Muscle layer of duodenum (tissue), 2 donors: ENCODE measurements around the gene MDFI.

Source experiments
- H3K27ac ChIP-seq: one replicate; pipeline ENCODE4 v1.7.0; 2013; ENCODE audit warnings: mild to moderate bottlenecking, low read length
- H3K27me3 ChIP-seq: one replicate; pipeline ENCODE4 v1.7.0; 2013; ENCODE audit warnings: low read depth, mild to moderate bottlenecking, control low read depth, low read length
- H3K36me3 ChIP-seq, 2 donors: one replicate each; pipeline ENCODE4 v1.7.0; 2013; ENCODE audit warnings: low read length in 2 of 2, control low read depth in 1 of 2, mild to moderate bottlenecking in 1 of 2; ENCODE audit not compliant: insufficient read depth in 2 of 2, control insufficient read depth in 1 of 2
- H3K4me1 ChIP-seq, 2 donors: one replicate each; pipeline ENCODE4 v1.7.0; 2013; ENCODE audit warnings: low read length in 2 of 2, mild to moderate bottlenecking in 2 of 2, control low read depth in 1 of 2, moderate library complexity in 1 of 2; ENCODE audit not compliant: insufficient read depth in 2 of 2, control insufficient read depth in 1 of 2
- H3K4me3 ChIP-seq, 2 donors: one replicate each; pipeline ENCODE4 v1.7.0; 2013; ENCODE audit warnings: low read length in 2 of 2, low read depth in 1 of 2, mild to moderate bottlenecking in 1 of 2
- H3K9me3 ChIP-seq, 2 donors: one replicate each; pipeline ENCODE4 v1.7.0; 2013; ENCODE audit warnings: low read length in 2 of 2, control low read depth in 1 of 2, mild to moderate bottlenecking in 1 of 2; ENCODE audit not compliant: control insufficient read depth in 1 of 2
- donor health status: healthy.

MDFI gene, protein sequence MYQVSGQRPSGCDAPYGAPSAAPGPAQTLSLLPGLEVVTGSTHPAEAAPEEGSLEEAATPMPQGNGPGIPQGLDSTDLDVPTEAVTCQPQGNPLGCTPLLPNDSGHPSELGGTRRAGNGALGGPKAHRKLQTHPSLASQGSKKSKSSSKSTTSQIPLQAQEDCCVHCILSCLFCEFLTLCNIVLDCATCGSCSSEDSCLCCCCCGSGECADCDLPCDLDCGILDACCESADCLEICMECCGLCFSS

DNA sequence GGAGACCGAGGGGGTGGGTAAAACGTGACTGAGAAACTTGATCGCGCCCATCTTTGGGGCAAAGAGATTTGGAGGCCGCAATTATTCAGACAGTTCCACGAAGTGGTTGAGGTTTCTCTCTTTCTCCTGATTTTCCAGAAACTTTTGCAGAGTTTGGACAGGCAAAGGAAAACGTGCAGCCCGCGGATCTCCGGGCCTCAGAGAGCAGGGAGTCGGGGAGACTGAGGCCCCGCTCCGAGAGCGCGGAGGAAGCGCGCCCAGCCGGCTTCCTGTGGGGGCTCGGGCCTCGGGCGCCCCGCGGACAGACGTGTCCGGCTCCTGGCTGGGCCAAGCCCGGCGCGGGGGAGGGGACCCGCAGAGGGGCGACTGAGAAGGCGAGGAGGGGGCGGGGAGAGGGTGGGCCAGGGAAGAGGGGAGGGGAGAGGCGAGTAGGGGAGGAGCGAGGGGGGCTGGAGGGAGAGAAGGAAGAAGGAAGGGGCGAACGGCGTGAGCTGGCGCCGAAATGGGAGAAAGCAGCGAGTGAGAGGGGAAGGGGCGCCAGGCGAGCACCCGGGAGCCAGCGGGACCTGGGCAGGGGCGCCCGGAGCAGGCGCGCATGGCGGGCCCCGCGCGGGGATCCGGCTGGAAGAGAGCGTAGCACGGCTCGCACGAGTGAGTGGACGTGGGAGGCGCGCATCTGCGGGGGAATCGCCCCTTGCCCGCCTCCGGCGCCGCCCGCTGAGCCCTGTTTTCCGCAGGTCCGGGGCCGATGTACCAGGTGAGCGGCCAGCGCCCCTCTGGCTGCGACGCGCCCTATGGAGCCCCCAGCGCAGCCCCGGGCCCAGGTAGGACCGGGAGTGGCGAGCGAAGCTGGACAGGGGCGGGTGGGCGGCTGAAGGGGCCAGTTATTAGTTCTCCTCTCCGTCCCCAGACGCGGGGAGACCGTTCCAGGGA is at the start of gene MDFI:
TSS of gene MDFI (plus strand) at position 467 of the 933 bp plus-strand sequence. CDS start at position 749, 282 bp downstream.
- Histone ChIP-seq H3K9me3 (no peaks in the 10 kb centered on the region), H3K4me1 (peaks cover 0 to 31% of the 10 kb centered on the region in 2 donors), H3K36me3 (no peaks in the 10 kb centered on the region), H3K4me3 (peak within 1 kb of the TSS; percentile 42 to 70), H3K27ac (no peak within 1 kb of the TSS), H3K27me3 (peaks cover 14% of the 10 kb centered on the region)

DNA sequence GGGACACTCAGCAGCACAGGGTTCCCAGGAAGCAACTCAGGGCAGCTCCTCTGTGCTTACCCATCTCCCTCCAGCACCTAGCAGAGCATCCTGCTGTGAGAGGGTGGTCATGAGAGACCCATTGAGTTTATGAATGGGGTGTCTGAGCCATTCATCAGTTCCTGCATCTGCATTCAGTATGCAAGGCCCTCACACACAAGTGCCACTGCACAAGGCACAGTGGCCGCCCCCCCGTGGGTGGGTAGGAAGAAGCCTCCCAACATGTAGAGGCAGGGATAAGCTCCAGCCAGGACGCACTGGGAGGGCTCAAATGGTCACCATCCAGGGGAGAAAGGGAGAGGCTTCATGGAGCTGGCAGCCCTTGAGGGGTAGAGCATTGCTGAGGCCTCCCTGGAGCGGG is 49.0 kb upstream of the MDFI start:
- peaks cover 0 to 15% of the 10 kb centered on the region in 2 donors for H3K4me1 ChIP-seq
- peaks cover 9 to 35% of the 10 kb centered on the region in 2 donors for H3K36me3 ChIP-seq
- H3K27ac ChIP-seq = no peak overlapping the region
- H3K4me3 ChIP-seq = no peak overlapping the region
- no peaks in the 10 kb centered on the region for H3K27me3 ChIP-seq
- H3K9me3 ChIP-seq = no peaks in the 10 kb centered on the region

- Histone ChIP-seq H3K27ac (no peak overlapping the region), H3K4me1 (peaks cover 0 to 15% of the 10 kb centered on the region in 2 donors), H3K9me3 (no peaks in the 10 kb centered on the region), H3K27me3 (no peaks in the 10 kb centered on the region), H3K4me3 (no peak overlapping the region), H3K36me3 (peaks cover 12 to 32% of the 10 kb centered on the region in 2 donors)
These were observed 48.3 kb upstream of the MDFI start for GRCh38 chr6:41589636-41590622.

DNA sequence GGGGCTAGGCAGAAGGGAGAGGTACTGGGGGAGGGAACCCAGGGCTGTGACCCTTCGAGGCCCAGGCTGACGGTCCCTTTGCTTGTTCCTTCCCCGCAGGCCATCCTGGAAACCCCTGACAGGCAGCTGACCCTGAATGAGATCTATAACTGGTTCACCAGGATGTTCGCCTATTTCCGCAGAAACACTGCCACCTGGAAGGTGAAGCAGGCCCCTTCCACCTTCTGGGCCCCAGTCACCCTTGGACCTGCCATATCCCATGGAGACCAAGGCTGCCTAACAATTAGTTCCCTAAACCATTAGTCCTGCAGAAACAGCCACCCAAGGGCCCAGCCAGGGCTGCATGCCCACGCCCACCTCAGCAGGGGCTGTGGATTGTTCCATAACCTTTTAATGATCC is 47.1 kb upstream of the MDFI start:
- H3K27me3 ChIP-seq = no peaks in the 10 kb centered on the region

DNA sequence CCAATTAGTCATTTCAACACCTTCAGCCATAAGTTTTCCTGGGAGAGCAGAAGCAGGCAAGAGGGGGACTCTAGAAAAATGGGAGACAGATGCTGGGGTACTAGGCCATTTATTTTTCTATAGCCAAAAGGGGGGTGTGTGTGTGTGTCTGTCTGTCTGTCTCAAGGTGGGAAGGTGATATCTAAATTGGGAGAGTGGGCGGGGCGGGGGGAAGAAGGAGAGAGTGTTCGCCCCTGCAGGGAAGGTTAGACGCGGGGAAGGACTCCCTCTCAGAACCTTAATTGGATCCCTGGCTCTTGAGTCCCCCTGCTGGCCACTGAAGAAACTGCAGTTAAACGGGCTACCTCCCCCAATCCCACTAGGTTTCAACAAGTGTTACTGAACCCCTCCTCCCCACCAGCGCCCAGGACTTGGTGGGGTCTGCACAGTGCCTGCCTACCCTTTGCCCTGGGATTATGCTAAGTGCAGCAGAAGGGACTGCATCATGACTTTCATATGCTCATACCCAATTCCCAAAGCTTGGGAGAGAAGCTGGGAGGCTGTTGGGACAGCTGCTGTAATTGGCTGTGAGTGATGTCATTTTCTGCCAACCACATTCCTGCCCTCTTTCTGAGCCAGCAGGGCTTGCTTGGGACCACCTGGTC is 46.3 kb upstream of the MDFI start:
- Histone ChIP-seq H3K27me3 (no peaks in the 10 kb centered on the region), H3K4me3 (no peak overlapping the region), H3K9me3 (no peaks in the 10 kb centered on the region), H3K4me1 (peaks cover 0 to 7% of the 10 kb centered on the region in 2 donors), H3K27ac (no peak overlapping the region), H3K36me3 (peaks cover 22 to 39% of the 10 kb centered on the region in 2 donors)

More for the DNA sequence above, 47.1 kb upstream of the MDFI start:
- H3K36me3 ChIP-seq = peaks cover 13 to 31% of the 10 kb centered on the region in 2 donors
- no peak overlapping the region for H3K4me3 ChIP-seq
- no peak overlapping the region for H3K27ac ChIP-seq
- H3K9me3 ChIP-seq = no peaks in the 10 kb centered on the region
- H3K4me1 ChIP-seq = peaks cover 0 to 15% of the 10 kb centered on the region in 2 donors

GRCh38 chr6:41593406-41593805 is 44.9 kb upstream of the MDFI start:
- Histone ChIP-seq H3K4me3 (no peak overlapping the region), H3K9me3 (no peaks in the 10 kb centered on the region), H3K4me1 (no peaks in the 10 kb centered on the region), H3K27ac (no peak overlapping the region), H3K27me3 (no peaks in the 10 kb centered on the region), H3K36me3 (peaks cover 24 to 51% of the 10 kb centered on the region in 2 donors)

- Histone ChIP-seq H3K27me3 (no peaks in the 10 kb centered on the region), H3K4me1 (no peaks in the 10 kb centered on the region), H3K9me3 (no peaks in the 10 kb centered on the region), H3K4me3 (no peak overlapping the region), H3K36me3 (peaks cover 20 to 55% of the 10 kb centered on the region in 2 donors), H3K27ac (no peak overlapping the region)
These were observed 44.4 kb upstream of the MDFI start for GRCh38 chr6:41593839-41594238.

DNA sequence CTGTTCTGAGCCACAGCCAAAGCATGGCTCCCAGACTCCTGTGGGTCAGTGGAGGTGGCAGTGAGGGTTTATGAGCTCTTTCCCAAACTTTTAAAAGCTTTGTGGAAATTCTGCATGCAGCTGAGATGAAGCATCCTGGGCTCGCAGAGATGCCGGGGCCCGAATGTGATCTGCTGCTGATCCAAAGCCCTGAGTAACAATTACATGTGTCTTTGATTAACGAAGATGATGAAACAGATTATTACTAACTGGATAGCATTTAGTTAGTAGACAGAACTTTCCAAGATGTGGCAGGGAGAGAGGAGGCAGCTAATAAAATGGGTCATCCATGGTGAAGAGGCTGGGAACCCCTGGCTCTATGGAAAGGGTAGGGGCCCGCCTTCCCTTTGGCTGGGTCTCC is 43.9 kb upstream of the MDFI start:
- no peaks in the 10 kb centered on the region for H3K4me1 ChIP-seq
- no peak overlapping the region for H3K4me3 ChIP-seq
- no peak overlapping the region for H3K27ac ChIP-seq
- peaks cover 20 to 60% of the 10 kb centered on the region in 2 donors for H3K36me3 ChIP-seq
- H3K9me3 ChIP-seq = no peaks in the 10 kb centered on the region
- H3K27me3 ChIP-seq = no peaks in the 10 kb centered on the region

- Histone ChIP-seq H3K4me1 (no peaks in the 10 kb centered on the region), H3K27me3 (no peaks in the 10 kb centered on the region), H3K36me3 (peaks cover 20 to 58% of the 10 kb centered on the region in 2 donors), H3K4me3 (no peak overlapping the region), H3K9me3 (no peaks in the 10 kb centered on the region), H3K27ac (no peak overlapping the region)
These were observed 43.5 kb upstream of the MDFI start for GRCh38 chr6:41594766-41595165.

GRCh38 chr6:41595166-41595565 is 43.1 kb upstream of the MDFI start:
- peaks cover 20 to 59% of the 10 kb centered on the region in 2 donors for H3K36me3 ChIP-seq
- no peaks in the 10 kb centered on the region for H3K27me3 ChIP-seq

More at GRCh38 chr6:41595166-41595565, 43.1 kb upstream of the MDFI start:
- Histone ChIP-seq H3K4me1 (no peaks in the 10 kb centered on the region), H3K9me3 (no peaks in the 10 kb centered on the region), H3K4me3 (no peak overlapping the region), H3K27ac (no peak overlapping the region)
